ENCODE results near the gene PDE2A.

Gene PDE2A

DNA sequence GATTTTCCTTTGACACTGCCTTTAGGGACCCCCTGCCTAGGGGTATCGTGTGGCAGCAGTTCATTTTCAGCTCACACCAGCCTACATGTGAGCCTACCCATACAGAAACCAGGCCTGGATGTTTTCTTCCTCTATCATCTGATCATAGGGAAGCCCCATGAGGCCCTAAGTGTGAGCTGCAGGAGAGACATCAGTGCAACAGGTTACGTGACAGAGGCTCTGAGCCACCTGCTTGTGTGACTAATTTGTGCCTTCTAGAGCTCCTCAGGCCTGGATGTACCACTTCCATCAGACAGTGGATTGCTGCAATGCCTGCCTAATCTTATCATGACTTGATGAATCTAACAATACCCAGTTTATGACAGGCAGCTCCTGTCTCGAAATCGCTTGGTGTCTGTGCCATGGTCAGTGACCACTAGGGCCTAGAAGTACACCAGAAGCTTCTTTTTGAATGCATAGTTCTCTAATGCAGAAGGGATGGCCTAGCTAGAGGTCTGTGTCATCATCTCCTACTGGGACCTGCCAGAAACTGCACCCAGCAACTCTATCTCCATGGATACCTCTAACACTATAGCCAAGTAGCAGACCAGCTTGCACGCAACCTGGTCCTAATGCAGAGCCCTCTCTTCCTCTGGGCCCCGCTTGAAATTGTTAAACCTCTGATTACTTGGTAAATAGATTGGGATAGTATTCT is 130.2 kb downstream of the PDE2A start:
- DNase-seq (ENCODE audit: low spot score), result no peak

DNA sequence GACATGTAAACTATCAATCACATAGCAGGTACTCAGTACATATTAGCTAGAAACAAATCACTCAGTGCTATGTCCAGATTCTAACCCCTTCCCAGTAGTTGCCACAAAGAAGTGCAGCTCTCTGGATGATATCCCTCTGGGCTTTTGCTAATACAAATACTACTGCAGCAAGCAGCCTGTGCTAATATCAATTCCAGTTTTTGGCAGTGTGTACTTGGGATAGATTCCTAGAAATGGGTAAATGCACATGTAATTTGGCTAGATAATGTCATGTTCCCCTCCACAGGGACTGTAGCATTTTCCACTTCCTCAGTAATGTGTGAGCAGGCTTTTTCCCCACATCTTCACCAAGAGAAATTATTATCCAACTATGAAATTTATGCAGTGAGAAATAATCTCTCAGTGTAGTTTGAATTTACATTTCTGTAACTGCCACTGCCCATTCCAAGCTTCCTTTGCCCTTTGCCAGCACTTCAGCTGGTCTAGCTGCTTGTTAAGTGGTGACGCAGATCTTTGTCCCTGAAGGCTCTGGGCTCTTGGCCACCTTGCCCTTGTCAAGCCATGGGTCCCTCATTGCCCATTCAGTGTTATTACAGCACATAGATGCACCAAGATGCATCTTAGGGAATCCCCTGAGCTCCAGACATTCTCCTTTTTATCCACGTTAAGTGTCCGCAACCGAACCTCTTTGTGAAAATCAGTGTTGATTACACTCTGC is 132.8 kb downstream of the PDE2A start:
- DNase-seq (ENCODE audit: low spot score), result no peak

DNA sequence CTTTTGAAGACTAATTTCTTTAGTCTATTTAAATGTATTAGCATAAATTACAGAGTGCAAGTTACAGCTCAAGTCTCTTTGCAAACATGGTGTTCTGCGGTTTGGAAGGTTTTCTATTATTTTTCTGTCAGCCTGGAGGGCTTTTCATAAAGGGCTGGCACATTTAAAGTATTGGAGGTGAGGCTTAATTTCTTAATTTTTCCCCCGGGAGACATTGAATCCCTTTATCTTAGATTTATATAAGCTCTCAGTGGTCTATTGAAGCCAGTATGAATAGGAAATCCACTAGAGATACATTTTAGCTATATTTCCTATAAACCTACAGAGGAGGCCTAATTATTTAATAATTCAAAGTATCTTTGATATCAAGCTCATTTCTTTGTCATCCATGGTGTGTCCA is 137.2 kb downstream of the PDE2A start:
- no peak for DNase-seq (ENCODE audit: low spot score)

- DNase-seq (ENCODE audit: low spot score), result no peak
Measured at GRCh38 chr11:72535194-72535547, 139.1 kb downstream of the PDE2A start.

DNA sequence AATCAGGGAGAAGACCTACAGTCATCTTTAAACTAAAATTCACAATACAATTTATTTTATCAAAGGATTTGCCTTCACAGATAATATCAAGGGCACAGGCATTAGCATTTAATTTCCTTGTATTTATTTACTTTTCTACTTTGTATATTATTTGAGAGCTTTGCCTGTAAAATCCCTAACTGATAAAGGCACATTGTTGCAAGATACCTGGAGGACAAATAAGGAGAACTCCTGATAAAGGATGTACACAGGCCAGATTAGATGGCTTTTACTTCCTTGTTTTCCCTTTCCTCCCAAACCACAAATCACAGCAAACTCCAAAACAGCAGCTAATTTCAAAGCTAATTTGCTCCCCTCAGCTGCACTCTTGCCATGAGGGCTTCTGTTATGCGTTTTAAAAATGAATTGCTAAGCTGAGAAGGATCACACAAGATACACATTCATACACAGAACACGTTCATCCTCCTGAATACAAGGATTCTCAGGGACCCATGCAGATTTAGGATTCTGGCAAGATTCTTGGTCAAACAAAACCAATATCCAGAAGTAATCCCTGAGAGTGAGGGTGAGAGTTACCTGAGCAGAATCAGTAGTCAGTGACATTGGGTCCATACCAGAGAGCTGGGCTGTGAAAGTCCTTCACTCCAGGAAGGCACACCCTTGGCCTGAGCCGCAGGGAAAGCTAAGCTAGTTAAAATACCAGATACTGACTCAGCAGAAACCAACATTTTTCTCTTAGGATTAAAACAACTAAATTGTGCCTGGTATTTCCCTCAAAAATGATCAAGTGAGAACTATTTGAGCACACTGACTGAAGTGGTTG is 139.6 kb downstream of the PDE2A start:
- DNase-seq (ENCODE audit: low spot score), result no peak

DNA sequence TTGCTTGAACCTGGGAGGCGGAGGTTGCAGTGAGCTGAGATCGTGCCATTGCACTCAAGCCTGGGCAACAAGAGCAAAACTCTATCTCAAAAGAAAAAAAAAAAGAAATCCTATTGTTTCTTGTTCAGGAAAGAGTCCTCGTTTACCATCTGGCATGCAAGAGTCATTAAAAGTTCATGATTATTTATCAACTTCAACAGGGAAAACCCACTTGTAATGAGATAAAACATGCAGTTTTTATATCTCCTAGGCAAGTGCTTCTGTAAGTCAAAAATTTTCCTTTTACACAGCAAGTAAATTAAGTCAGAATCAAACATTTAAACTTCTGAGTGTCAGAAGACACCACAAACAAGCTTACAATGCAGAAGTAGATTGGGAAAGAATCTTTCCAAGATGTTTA is 145.2 kb downstream of the PDE2A start:
- DNase-seq (ENCODE audit: low spot score), result no peak

DNA sequence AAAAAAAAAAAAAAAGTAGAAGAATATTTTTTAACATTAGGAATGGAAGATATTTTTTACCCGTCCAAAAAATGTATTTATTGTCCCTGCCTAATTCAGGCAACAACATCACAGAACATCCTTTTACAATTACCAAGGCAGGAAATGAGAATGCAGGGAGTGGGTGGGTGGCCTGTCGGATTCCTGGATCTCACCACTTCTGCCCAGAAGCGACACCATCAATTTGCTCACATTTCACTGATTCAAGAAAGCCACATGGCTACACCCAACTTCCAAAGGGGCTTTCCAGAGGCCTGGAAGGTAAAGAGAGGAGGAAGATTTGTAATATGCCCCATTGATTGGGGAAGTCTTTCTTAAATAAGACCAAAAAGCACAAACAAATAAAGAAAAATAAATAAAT is 146.1 kb downstream of the PDE2A start:
- DNase-seq (ENCODE audit: low spot score), result no peak
